ENCODE measurements around the gene LHPP.

- TF ChIP-seq CTCF (tag by site-specific recombination; IDR thresholded peaks at IDR 0.05) (no peak), ZNF114 (tag by site-specific recombination; IDR thresholded peaks at IDR 0.05) (no peak), ZNF530 (tag by site-specific recombination; IDR thresholded peaks at IDR 0.05; ENCODE audit: low read depth) (no peak), ZBTB7A (tag by site-specific recombination; IDR thresholded peaks at IDR 0.05; ENCODE audit: low read depth) (no peak), ZNF24 (tag by site-specific recombination; IDR thresholded peaks at IDR 0.05) (no peak), ZBTB10 (tag by site-specific recombination; IDR thresholded peaks at IDR 0.05) (no peak), ZNF280C (tag by site-specific recombination; IDR thresholded peaks at IDR 0.05) (no peak), KLF16 (tag by site-specific recombination; IDR thresholded peaks at IDR 0.05) (no peak), TCF7L2 (IDR thresholded peaks at IDR 0.05; ENCODE audit: borderline replicate concordance, low read depth, low read length) (no peak)
Observed at GRCh38 chr10:124538706-124539105, 77.1 kb downstream of the LHPP start.
